Stimulated activated CD4-positive, alpha-beta T cell treated with anti-CD3 and anti-CD28 coated beads, Interleukin-2, amount 100 ng/mL, for 24 hours (primary cell): ENCODE data around the gene ADARB2.

ENCODE experiments used
- DNase-seq, 2 donors: peaks; one replicate each; pipeline ENCODE4 v3.0.0-alpha.2; 2020

ADARB2 gene

GRCh38 chr10:1684991-1685390 is 52.3 kb downstream of the ADARB2 start:
- DNase-seq = no peak

GRCh38 chr10:1683649-1684048 is 53.7 kb downstream of the ADARB2 start:
- no peak for DNase-seq

GRCh38 chr10:1679821-1680650 is 57.3 kb downstream of the ADARB2 start:
- DNase-seq = no peak

GRCh38 chr10:1678084-1678483 is 59.2 kb downstream of the ADARB2 start:
- no peak for DNase-seq

GRCh38 chr10:1677307-1677939 is 59.9 kb downstream of the ADARB2 start:
- DNase-seq = no peak

- no peak for DNase-seq
Observed at GRCh38 chr10:1674501-1674900, 62.8 kb downstream of the ADARB2 start.

- DNase-seq = no peak
Observed at GRCh38 chr10:1673568-1674345, 63.6 kb downstream of the ADARB2 start.

- no peak for DNase-seq
Observed at GRCh38 chr10:1672001-1672781, 65.1 kb downstream of the ADARB2 start.

- no peak for DNase-seq
Observed at GRCh38 chr10:1671366-1672000, 65.8 kb downstream of the ADARB2 start.

GRCh38 chr10:1670541-1671365 is 66.6 kb downstream of the ADARB2 start:
- DNase-seq = no peak

GRCh38 chr10:1669433-1669832 is 67.9 kb downstream of the ADARB2 start:
- no peak for DNase-seq

- no peak for DNase-seq
Observed at GRCh38 chr10:1668399-1668798, 68.9 kb downstream of the ADARB2 start.

- no peak for DNase-seq
Observed at GRCh38 chr10:1667392-1667791, 69.9 kb downstream of the ADARB2 start.

- no peak for DNase-seq
Observed at GRCh38 chr10:1666147-1666546, 71.2 kb downstream of the ADARB2 start.

- DNase-seq = no peak
Observed at GRCh38 chr10:1665681-1666080, 71.6 kb downstream of the ADARB2 start.

- DNase-seq = no peak
Observed at GRCh38 chr10:1665021-1665661, 72.2 kb downstream of the ADARB2 start.

GRCh38 chr10:1664333-1664964 is 72.9 kb downstream of the ADARB2 start:
- no peak for DNase-seq

- no peak for DNase-seq
Observed at GRCh38 chr10:1663226-1663625, 74.1 kb downstream of the ADARB2 start.

- DNase-seq = no peak
Observed at GRCh38 chr10:1662438-1663025, 74.8 kb downstream of the ADARB2 start.

GRCh38 chr10:1661859-1662437 is 75.4 kb downstream of the ADARB2 start:
- no peak for DNase-seq
